Measurements from ENCODE around the gene SRP9. TPM values are rescaled to one million over a fixed set of nuclear protein-coding genes. Genes with fewer than 3 reads are reported as not detected.

The SRP9 gene
- total RNA-seq, 1 donor from 2014 or later = 221 TPM

- Mint-ChIP-seq H3K9me3 (ENCODE audit: unreplicated experiment) (no peaks in the 10 kb centered on the region), H3K4me3 (ENCODE audit: unreplicated experiment) (no peak overlapping the region), H3K36me3 (ENCODE audit: unreplicated experiment) (no peaks in the 10 kb centered on the region), H3K4me1 (ENCODE audit: unreplicated experiment) (peaks cover 57% of the 10 kb centered on the region), H3K27me3 (ENCODE audit: unreplicated experiment) (no peaks in the 10 kb centered on the region), H3K27ac (ENCODE audit: unreplicated experiment) (no peak overlapping the region)
- DNase-seq (ENCODE audit: extremely low spot score, unreplicated experiment) = no peak
- no peak for TF ChIP-seq CTCF (IDR thresholded peaks at IDR 0.05)
Measured at GRCh38 chr1:225749706-225750105, 27.9 kb upstream of the SRP9 start.

GRCh38 chr1:225750420-225750819, 27.2 kb upstream of the SRP9 start:
- H3K36me3 Mint-ChIP-seq (ENCODE audit: unreplicated experiment) = no peaks in the 10 kb centered on the region
- TF ChIP-seq CTCF (IDR thresholded peaks at IDR 0.05) = no peak
- no peak for DNase-seq (ENCODE audit: extremely low spot score, unreplicated experiment)
- H3K27me3 Mint-ChIP-seq (ENCODE audit: unreplicated experiment) = no peaks in the 10 kb centered on the region
- no peak overlapping the region for H3K4me3 Mint-ChIP-seq (ENCODE audit: unreplicated experiment)
- H3K9me3 Mint-ChIP-seq (ENCODE audit: unreplicated experiment) = no peaks in the 10 kb centered on the region
- H3K27ac Mint-ChIP-seq (ENCODE audit: unreplicated experiment) = no peak overlapping the region
- peaks cover 55% of the 10 kb centered on the region for H3K4me1 Mint-ChIP-seq (ENCODE audit: unreplicated experiment)

DNA sequence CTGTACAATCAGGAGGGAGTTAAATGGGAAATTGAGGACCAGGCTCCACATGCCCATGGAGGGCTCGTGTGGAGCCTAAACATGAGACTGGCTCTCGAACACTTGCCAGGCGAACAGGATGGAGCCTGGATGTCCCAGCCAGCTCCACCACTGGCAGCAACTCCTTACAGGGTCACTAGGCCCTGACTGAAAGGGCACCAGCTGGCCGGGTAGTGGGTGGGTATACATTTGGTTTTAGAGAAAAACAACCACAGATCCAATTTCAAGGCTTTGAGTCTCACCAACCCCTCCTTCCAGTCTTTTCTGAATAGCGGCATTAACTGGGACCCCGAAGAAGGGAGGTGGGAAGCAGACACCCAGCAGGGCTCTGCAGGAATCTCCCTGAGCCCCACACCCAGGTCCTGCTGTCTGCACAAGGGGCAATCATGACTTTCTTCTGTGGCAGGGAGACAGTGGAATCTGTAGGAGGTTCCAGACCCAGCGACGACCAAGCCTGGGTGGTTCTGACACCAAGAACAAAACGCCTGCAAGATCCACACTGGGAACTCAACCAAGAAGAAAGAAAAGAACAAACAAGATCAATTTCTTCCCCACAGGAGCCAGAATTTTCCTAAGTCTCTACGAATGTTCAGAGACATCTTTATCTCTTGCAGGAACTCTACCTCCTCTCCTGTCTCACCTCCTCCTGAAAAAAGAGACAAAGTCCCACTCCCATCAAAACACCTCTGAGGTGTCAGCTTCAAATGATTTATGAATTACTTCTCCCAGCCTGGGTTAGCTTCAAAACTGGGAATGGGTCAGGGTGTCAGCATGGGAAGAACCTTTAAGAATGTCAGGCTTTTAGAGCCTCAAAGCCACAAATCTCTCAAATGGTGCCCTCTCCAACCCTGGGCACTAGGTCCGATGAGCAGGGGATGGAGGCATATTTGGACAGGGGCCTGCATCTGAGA, 26.5 kb upstream of the SRP9 start:
- H3K4me1 Mint-ChIP-seq (ENCODE audit: unreplicated experiment) = peaks cover 53% of the 10 kb centered on the region
- TF ChIP-seq CTCF (IDR thresholded peaks at IDR 0.05) = no peak
- DNase-seq (ENCODE audit: extremely low spot score, unreplicated experiment) = no peak
- H3K27ac Mint-ChIP-seq (ENCODE audit: unreplicated experiment) = no peak overlapping the region
- H3K36me3 Mint-ChIP-seq (ENCODE audit: unreplicated experiment) = no peaks in the 10 kb centered on the region
- H3K27me3 Mint-ChIP-seq (ENCODE audit: unreplicated experiment) = no peaks in the 10 kb centered on the region
- H3K4me3 Mint-ChIP-seq (ENCODE audit: unreplicated experiment) = no peak overlapping the region
- H3K9me3 Mint-ChIP-seq (ENCODE audit: unreplicated experiment) = no peaks in the 10 kb centered on the region

DNA sequence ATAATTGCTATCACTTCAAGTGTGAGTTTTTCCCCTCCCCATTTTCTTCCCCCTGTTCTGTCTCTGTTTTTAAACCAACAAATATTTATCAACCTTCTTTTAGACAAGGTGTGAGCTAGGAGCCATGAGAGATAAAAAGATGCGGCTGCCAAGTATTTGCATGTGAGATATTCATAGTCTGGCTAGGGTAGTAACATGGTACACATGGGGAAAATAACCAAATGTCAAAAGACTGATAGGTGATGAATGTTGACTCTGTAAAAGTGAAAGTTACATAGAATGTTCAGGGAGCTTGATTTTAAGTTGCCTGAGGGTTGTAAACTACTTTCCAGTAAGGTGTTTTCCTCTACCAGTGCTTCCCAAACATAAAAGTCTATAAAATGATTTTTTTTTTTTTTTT, 25.4 kb upstream of the SRP9 start:
- no peak for DNase-seq (ENCODE audit: extremely low spot score, unreplicated experiment)
- H3K9me3 Mint-ChIP-seq (ENCODE audit: unreplicated experiment) = no peaks in the 10 kb centered on the region
- H3K27me3 Mint-ChIP-seq (ENCODE audit: unreplicated experiment) = no peaks in the 10 kb centered on the region
- no peak overlapping the region for H3K4me3 Mint-ChIP-seq (ENCODE audit: unreplicated experiment)
- H3K27ac Mint-ChIP-seq (ENCODE audit: unreplicated experiment) = no peak overlapping the region
- H3K36me3 Mint-ChIP-seq (ENCODE audit: unreplicated experiment) = no peaks in the 10 kb centered on the region
- TF ChIP-seq CTCF (IDR thresholded peaks at IDR 0.05) = no peak
- H3K4me1 Mint-ChIP-seq (ENCODE audit: unreplicated experiment) = peaks cover 44% of the 10 kb centered on the region

DNA sequence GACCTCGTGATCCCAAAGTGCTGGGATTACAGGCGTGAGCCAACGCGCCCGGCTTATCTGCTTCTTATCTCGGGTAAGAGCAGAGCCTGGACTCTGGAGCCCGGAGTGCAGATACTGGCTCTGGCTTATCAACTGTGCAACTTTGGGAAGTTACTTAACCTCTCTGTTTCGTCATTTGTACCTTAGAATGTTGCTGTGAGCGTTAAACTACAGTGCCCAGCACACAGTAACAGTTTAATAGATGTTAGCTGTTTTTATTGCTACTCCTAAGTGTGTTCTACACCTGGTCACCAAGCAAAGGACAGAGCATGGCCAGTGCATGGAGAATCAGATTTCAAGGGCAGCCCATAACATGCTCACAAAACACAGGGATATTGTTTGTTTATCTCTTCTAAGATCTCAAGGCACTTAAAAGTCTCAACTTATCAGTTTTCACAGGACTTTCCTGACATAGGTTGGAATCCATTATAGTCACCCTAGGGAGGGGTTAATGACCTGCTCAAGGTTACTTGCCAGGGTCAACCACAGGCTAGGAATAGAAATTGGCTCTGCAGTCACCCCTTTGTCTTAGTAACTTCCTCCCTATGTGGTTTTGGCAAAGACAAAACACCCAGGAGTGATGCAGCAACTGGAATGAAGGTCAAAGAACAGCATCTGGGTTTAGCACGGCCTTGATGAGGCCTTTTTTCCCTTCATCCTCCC, 22.5 kb upstream of the SRP9 start:
- DNase-seq (ENCODE audit: extremely low spot score, unreplicated experiment) = no peak
- H3K4me3 Mint-ChIP-seq (ENCODE audit: unreplicated experiment) = no peak overlapping the region
- H3K36me3 Mint-ChIP-seq (ENCODE audit: unreplicated experiment) = no peaks in the 10 kb centered on the region
- H3K27ac Mint-ChIP-seq (ENCODE audit: unreplicated experiment) = no peak overlapping the region
- H3K9me3 Mint-ChIP-seq (ENCODE audit: unreplicated experiment) = no peaks in the 10 kb centered on the region
- TF ChIP-seq CTCF (IDR thresholded peaks at IDR 0.05) = no peak
- H3K4me1 Mint-ChIP-seq (ENCODE audit: unreplicated experiment) = peaks cover 33% of the 10 kb centered on the region
- H3K27me3 Mint-ChIP-seq (ENCODE audit: unreplicated experiment) = no peaks in the 10 kb centered on the region

All from osteocyte (in vitro differentiated cells).